Coronary artery (tissue), 2 donors: Measurements from ENCODE around the gene DDX54.

Experiments used
- DNase-seq: peaks from one replicate; pipeline ENCODE4 v3.0.0-alpha.2; 2017; ENCODE audit warnings: low spot score
- H3K27ac ChIP-seq, 2 donors: fragments of 200-600 bp; sonication (generic); one replicate each; pipeline ENCODE4 v1.5.1; 2016 to 2019
- H3K4me3 ChIP-seq: fragments of 200-600 bp; sonication (generic); 2 replicates; pipeline ENCODE4 v1.5.1; 2016; ENCODE audit warnings: mild to moderate bottlenecking, moderate library complexity
- TF ChIP-seq, protein P1 (sequence below): fragments of 200-600 bp; sonication (generic); IDR thresholded peaks from one replicate; pipeline ENCODE4 v1.5.1; 2019; ENCODE audit warnings: antibody characterized with exemption

The DDX54 gene

GRCh38 chr12:113138826-113139225 is 46.5 kb downstream of the DDX54 start:
- DNase-seq, result no peak
- no peak overlapping the region for H3K4me3 ChIP-seq
- TF ChIP-seq, protein P1, sequence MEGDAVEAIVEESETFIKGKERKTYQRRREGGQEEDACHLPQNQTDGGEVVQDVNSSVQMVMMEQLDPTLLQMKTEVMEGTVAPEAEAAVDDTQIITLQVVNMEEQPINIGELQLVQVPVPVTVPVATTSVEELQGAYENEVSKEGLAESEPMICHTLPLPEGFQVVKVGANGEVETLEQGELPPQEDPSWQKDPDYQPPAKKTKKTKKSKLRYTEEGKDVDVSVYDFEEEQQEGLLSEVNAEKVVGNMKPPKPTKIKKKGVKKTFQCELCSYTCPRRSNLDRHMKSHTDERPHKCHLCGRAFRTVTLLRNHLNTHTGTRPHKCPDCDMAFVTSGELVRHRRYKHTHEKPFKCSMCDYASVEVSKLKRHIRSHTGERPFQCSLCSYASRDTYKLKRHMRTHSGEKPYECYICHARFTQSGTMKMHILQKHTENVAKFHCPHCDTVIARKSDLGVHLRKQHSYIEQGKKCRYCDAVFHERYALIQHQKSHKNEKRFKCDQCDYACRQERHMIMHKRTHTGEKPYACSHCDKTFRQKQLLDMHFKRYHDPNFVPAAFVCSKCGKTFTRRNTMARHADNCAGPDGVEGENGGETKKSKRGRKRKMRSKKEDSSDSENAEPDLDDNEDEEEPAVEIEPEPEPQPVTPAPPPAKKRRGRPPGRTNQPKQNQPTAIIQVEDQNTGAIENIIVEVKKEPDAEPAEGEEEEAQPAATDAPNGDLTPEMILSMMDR, result no peak
- no peak overlapping the region for H3K27ac ChIP-seq

GRCh38 chr12:113137861-113138783 is 47.2 kb downstream of the DDX54 start:
- TF ChIP-seq, protein P1, result no peak
- no peak overlapping the region for H3K27ac ChIP-seq
- H3K4me3 ChIP-seq, result no peak overlapping the region
- no peak for DNase-seq

DNA sequence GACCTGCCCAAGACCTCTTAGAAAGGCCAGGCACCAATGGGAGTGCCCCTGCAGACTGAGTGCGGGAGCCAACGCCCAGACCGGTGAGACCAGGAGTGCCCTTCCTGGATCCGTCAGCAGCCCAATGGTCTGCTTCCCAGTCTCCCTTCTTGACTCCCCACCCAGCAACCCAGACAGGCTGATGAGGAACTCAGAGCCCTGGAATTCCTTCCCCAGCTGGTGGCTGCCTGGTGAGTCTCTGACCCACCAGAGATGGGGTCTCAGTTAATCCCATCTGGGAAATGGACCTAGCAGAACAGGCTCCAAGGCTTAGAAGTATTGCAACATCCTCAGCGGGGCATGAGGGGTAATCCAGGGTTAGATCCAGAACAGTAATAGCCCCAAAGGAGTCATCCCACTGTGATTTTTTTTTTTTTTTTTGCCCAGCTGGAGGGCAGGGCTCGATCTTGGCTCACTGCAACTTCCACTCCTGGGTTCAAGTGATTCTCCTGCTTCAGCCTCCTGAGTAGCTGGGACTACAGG is 48.2 kb downstream of the DDX54 start:
- no peak overlapping the region for H3K27ac ChIP-seq
- no peak for DNase-seq
- no peak overlapping the region for H3K4me3 ChIP-seq
- TF ChIP-seq, protein P1, result no peak

DNA sequence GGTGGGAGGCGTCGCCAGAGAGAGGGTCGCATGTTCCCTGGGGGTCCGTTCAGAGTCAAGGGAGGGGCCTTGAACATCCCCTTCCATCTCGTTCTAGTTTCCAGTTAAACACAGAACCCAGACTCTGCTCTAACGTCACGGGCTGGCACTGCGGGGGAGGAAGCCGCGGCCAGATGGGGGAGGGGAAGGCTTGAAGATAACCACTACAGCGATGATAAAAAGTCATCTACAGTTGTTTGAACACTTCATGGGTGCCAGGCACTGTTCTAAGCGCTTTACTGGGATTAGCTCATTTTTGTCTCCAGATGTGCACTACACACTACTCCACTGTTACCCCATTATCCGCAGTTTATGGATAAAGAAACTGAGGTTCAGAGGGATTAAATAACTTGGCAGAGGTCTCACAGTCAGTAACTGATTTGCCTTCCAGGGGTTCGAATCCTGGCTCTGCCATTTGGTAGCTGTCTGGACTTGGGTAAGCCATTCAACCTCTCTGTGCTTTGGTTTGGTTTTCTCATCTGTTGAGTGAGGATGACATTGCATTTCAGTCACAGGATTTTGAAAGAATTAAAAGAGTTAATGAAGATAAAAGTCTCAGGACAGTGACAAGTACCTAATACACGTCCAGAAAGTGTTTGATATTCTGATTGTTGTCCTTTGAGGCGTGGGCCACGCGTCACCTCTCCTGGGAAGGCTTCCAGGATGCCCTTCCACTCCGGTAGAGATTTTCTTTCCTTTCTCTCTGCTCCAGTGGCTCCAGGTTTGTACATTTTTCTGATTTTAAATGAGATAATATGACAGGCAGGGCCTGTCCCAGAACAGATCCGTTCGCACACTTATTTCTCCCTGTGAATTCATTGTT is 48.9 kb downstream of the DDX54 start:
- no peak overlapping the region for H3K27ac ChIP-seq
- no peak for DNase-seq
- no peak overlapping the region for H3K4me3 ChIP-seq
- TF ChIP-seq, protein P1, result no peak

GRCh38 chr12:113135178-113136127 is 49.8 kb downstream of the DDX54 start, which contains the start of gene RASAL1:
Gene RASAL1, minus strand, starts transcription at chr12:113135761. Its CDS starts 299 bp downstream, at chr12:113135462.
- no peak within 1 kb of the TSS for H3K4me3 ChIP-seq
- DNase-seq, result no peak
- TF ChIP-seq, protein P1, result no peak
- no peak within 1 kb of the TSS for H3K27ac ChIP-seq

DNA sequence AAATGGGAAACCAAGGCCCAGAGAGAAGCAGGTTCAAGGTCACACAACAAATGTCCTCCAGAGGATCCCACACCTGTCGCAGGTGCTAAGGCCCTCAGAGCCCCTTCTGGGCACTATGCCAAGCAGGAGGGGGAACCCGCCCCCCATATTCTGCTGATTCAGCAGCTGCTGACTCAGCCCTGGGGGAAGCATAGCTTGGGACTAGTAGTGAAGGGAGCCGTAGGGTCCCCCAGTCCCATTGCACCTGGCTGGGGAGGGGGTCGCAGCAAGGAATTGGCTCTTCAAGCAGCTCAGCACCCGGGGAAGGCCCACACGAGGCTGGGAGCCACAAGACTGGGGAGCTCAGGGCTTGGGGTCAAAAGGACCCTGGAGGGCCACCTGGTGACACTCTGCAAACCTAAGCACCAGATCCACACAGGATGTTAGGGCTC is 50.7 kb downstream of the DDX54 start:
- H3K4me3 ChIP-seq, result no peak overlapping the region
- TF ChIP-seq, protein P1, result no peak
- H3K27ac ChIP-seq, result no peak overlapping the region
- DNase-seq, result no peak
